GM12873 (cell line): ENCODE results near the gene C1QL1.

Experiments
- CTCF ChIP-seq: IDR thresholded peaks from 2 replicates; pipeline ENCODE4 v1.5.1; 2012; ENCODE audit warnings: low read depth, mild to moderate bottlenecking, moderate library complexity, low read length, control low read depth; ENCODE audit not compliant: insufficient read depth; ENCODE audit errors: missing control alignments

Gene C1QL1

GRCh38 chr17:44966348-44967025 lies 1.6 kb downstream of the C1QL1 start:
- no peak for TF ChIP-seq CTCF

DNA sequence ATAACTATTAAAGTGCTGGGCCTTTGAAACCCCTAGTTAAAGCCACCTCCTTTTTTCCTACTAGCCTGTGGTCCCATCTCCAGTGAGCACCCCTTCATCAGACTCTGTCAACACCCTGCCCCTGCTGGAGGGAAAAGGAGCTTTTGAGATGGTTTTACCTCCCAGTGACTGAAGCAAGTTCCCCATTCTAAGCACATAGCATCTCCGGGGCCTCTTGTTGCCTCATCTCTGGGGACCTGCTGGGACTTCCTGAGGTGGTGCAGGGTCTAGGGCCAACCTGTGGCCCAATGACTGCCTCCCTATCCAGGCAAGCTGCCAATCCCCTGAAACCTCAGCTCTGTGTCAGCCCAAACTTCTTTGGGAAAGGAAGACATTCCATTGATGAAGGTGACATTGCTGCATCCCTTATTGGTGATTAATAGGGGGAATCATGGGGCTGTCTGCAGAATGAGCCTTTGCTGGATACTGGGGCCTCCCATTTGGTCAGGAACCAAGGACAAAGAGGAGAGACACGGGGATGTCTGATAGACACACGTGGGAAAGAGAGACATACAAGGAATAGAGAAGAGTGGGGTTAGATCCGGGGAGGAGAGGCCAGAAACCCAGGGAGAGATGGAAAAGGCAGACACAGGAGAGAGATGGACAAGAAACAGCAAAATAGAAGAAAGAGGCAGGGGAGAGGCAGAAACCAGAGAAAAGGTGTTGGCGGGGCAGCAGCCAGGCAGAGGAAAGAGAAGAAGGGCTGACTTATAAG lies 2.4 kb downstream of the C1QL1 start:
- TF ChIP-seq CTCF: peak; percentile 27

DNA sequence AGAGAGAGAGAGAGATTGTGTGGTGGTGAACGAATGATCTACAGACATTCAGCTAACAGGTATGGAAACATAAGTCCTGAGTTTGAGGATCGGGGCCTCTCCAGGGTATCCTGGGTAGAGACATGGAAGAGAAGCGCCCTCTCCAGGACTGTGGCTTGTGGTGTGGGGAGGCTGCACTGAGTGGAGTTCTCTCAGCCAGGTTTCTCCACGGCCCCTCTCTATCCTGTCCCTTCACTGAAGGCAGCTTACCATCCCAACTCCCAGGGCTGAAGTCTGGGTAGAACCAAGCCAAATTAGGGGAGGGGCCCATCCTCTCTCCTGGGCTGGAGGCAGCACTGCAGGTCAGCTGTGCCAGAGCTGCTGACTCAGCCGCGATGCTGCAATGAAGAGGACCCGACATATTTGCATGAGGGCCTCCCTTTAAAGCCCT lies 6.2 kb downstream of the C1QL1 start:
- peak; percentile 6 for TF ChIP-seq CTCF

DNA sequence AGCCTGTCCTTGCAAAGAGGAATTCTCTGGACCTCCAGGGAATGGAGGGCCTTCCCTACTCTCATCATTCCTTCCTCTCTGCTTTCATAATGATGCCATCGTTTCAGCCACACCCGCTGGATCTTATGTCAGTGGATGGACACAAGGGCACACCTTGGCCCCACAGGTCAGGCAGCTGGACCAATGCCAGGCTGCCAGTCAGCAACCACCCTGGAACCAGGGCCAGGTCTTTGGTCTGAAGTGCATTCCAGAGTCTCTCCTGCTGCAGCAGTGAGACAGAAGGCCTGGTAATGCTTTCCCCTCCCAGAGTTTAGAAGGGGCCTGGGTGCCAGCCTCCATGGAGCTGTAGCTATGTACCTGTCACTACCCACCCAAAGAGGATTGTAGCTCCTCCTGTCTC lies 7.4 kb downstream of the C1QL1 start:
- TF ChIP-seq CTCF: no peak

GRCh38 chr17:44959821-44960531 lies 8.1 kb downstream of the C1QL1 start:
- TF ChIP-seq CTCF: no peak

- no peak for TF ChIP-seq CTCF
Measured at GRCh38 chr17:44956998-44957981, 10.8 kb downstream of the C1QL1 start.
